NB4 (cell line): ENCODE measurements around the gene CTNS.
"Not testable (repeated sequence)": the region's sequence is repeated elsewhere in the genome, so short reads cannot be mapped to it uniquely, and the experiment has no call there.

Source experiments
- DNase-seq: peaks from one replicate; pipeline ENCODE4 v3.0.0; 2010; ENCODE audit warnings: low read depth
- H3K4me3 ChIP-seq: one replicate; pipeline ENCODE4 v1.5.1; 2011; ENCODE audit warnings: mild to moderate bottlenecking, low read depth, low read length, moderate library complexity
- CTCF ChIP-seq: IDR thresholded peaks from one replicate; pipeline ENCODE4 v1.5.1; 2012; ENCODE audit warnings: low read depth, low read length
- MAX ChIP-seq: IDR thresholded peaks from 2 replicates; pipeline ENCODE4 v1.6.1; 2011; ENCODE audit warnings: low read depth, low read length
- MYC ChIP-seq: IDR thresholded peaks from 2 replicates; pipeline ENCODE4 v1.6.1; 2011; ENCODE audit warnings: low read depth, low read length
- POLR2A ChIP-seq: IDR thresholded peaks from 2 replicates; pipeline ENCODE4 v1.6.1; 2011; ENCODE audit warnings: mild to moderate bottlenecking; ENCODE audit not compliant: insufficient read length; ENCODE audit errors: extremely low read depth

The CTNS gene

DNA sequence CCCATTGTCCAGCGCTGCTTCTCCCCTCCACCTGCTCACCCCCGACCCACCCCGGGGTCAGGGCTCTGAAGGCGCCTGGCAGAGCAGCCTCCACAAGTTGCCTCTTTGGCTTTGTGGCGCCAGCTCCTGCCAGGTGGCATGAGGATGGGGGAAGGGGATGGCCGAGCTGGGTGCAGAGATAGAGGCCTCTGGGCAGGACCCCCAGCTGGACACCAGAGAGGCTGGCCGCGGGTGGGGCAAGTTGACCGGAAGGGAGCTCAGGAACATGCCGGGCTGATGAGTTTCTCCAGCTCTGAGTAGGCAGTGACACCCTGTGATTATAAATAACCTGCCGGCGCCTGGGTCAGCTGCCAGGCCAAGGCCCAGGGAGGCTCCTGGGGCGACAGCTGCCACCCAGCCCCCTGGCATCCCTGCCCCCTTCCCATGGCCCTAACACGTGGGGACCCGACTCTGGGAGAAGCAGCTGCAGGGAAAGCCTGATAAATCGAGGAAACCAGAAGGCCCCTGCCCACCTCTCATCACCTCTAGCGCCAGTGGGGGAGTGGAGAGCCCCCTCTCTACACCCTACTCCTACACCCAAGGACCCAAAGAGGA is 58.7 kb downstream of the CTNS start:
- DNase-seq: no peak
- peak overlapping the region; percentile 44 for H3K4me3 ChIP-seq
- TF ChIP-seq POLR2A (no peak), MYC (no peak), CTCF (no peak), MAX (no peak)

GRCh38 chr17:3695723-3696411 is 59.3 kb downstream of the CTNS start, which contains the start of gene P2RX5:
Gene P2RX5, minus strand, starts transcription at chr17:3696155. Its CDS starts 150 bp downstream, at chr17:3696005.
- peak; percentile 82 for DNase-seq
- TF ChIP-seq MAX: peak; percentile 77
- no peak for TF ChIP-seq CTCF
- no peak for TF ChIP-seq POLR2A
- TF ChIP-seq MYC: peak; percentile 57; the same call in 1 of the 2 replicates
- peak within 1 kb of the TSS; percentile 44 for H3K4me3 ChIP-seq

DNA sequence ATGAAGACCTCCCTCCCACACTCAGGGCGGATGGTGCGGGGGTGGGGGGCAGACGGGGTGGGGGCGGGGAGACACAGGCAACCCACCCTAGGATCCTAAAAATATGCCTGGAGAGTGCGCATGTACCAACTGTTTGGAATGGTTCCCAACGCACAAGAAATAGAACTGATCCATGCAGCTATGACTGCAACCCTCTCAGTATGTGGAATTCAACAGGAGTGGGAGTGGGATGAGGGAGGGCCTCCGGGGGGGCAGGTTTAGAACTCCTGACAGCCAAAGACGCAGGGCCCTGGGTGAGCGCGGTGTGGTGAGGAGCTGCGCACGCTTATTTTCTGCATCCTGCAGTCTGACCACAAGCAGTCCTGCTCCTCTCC is 60.5 kb downstream of the CTNS start:
- H3K4me3 ChIP-seq: no peak overlapping the region
- TF ChIP-seq POLR2A (no peak), CTCF (no peak)
- no peak for DNase-seq

DNA sequence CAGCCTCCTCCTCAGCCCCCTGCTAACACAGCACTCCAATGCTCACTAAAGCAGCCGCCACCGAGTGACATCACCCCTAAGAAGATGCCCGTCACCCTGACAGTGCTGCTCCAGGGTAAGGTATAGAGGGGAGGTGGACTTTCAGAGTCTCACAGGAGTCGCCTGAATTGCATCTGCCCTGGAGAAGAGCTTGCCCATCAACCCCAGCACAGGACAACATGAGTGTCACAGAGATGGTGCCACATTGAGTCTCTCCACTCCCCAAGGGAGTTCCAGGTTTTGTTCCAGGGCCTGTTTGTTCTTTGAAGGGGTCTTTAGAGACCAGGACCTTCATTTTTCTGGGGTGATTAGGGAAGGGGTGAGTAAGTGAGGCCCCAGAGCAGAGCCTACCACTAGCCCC is 61.6 kb downstream of the CTNS start:
- DNase-seq: no peak
- no peak overlapping the region for H3K4me3 ChIP-seq
- TF ChIP-seq POLR2A (no peak), CTCF (no peak), MYC (no peak), MAX (no peak)

GRCh38 chr17:3699951-3700350 is 63.4 kb downstream of the CTNS start:
- DNase-seq: no peak
- TF ChIP-seq POLR2A: no peak
- no peak for TF ChIP-seq MAX
- TF ChIP-seq CTCF: no peak
- no peak for TF ChIP-seq MYC
- no peak overlapping the region for H3K4me3 ChIP-seq

- DNase-seq, H3K4me3 ChIP-seq: not testable (repeated sequence)
These were observed 65.5 kb downstream of the CTNS start for GRCh38 chr17:3702041-3702539.
